ENCODE measurements around the gene CNTNAP2.

Gene CNTNAP2

DNA sequence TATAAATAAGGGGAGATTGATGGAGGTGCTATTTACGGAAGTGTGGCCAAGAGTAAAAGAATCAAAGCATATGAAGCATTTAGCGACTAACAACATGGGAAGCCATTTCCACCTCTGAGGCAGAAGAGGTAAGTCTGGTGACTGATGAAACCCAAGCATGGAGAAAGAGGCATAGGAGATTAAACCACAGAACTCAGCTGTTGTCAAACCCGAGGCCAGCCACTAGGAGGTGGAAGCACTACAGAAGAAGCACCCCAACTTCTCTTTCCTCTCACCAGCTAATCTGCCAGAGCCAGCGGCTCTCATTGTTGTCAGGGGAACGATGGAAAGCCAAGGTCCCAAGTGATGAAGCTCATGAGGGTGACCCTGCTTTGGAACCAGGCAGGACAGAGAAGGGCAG is 19.6 kb upstream of the CNTNAP2 start:
- TF ChIP-seq, protein P1, sequence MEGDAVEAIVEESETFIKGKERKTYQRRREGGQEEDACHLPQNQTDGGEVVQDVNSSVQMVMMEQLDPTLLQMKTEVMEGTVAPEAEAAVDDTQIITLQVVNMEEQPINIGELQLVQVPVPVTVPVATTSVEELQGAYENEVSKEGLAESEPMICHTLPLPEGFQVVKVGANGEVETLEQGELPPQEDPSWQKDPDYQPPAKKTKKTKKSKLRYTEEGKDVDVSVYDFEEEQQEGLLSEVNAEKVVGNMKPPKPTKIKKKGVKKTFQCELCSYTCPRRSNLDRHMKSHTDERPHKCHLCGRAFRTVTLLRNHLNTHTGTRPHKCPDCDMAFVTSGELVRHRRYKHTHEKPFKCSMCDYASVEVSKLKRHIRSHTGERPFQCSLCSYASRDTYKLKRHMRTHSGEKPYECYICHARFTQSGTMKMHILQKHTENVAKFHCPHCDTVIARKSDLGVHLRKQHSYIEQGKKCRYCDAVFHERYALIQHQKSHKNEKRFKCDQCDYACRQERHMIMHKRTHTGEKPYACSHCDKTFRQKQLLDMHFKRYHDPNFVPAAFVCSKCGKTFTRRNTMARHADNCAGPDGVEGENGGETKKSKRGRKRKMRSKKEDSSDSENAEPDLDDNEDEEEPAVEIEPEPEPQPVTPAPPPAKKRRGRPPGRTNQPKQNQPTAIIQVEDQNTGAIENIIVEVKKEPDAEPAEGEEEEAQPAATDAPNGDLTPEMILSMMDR (IDR thresholded peaks at IDR 0.05; ENCODE audit: low read depth, low read length), result no peak
- no peak overlapping the region for H3K4me3 ChIP-seq (ENCODE audit: low read depth, low read length)

DNA sequence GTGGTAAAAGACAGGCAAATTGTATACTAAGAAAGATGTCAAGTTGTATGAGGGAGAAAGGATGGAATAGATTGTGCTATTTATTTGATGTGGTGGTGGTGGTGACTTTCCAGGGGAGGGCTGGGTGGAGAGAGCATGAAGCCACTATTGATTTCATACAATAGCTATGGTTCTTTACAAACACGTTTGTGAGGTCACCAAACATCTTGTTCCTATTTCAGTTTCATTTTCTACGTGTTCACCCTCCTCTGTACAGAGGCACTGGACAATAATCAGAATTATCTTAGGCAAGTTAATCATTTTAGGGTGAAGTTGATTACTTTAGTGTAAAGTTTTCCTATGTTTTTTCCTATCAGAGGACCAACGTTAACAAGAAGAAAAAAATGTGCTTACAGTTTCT is 10.3 kb upstream of the CNTNAP2 start:
- TF ChIP-seq, protein P1 (IDR thresholded peaks at IDR 0.05; ENCODE audit: low read depth, low read length), result no peak
- H3K4me3 ChIP-seq (ENCODE audit: low read depth, low read length), result no peak overlapping the region

- TF ChIP-seq, protein P1 (IDR thresholded peaks at IDR 0.05; ENCODE audit: low read depth, low read length), result no peak
- H3K4me3 ChIP-seq (ENCODE audit: low read depth, low read length), result no peak overlapping the region
These were observed 3.8 kb upstream of the CNTNAP2 start for GRCh38 chr7:146112755-146113154.

- TF ChIP-seq, protein P1 (IDR thresholded peaks at IDR 0.05; ENCODE audit: low read depth, low read length), result no peak
- no peak overlapping the region for H3K4me3 ChIP-seq (ENCODE audit: low read depth, low read length)
These were observed 1.1 kb upstream of the CNTNAP2 start for GRCh38 chr7:146115548-146115850.

DNA sequence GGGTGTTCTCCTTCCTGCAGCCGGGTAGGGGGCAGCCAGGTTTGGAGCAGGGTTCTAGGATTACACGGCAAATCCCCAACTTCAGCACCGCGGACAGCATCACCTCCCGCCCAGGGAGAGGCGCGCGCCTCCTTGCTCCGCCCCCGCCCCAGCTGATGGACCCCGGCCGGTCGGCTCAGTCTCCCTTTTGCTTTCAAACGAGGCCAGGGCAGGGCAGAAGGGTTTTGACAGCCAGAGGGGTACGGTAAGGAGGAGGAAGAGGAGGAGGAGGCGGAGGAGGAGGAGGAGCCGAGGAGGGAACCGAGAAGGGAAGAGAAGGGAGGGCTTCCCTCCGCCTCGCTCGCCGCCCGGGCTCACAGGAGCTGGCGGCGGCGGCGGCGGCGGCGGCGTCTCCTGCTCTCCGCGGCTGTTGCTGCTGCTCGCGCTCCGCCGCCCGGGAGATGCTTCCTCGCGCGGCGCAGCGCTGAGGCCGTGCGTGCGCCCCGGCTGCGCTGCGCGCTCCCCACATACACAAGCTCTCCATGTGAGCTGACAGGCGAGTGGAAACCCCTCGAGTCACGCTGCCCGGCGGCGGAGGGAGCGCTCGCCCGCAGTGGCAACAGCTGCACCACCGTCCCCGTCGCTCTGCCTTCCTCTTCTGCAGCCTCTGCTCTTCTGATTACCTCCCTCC is 615 bp upstream of the CNTNAP2 start:
- H3K4me3 ChIP-seq (ENCODE audit: low read depth, low read length), result peak overlapping the region; percentile 19
- TF ChIP-seq, protein P1 (IDR thresholded peaks at IDR 0.05; ENCODE audit: low read depth, low read length), result no peak

DNA sequence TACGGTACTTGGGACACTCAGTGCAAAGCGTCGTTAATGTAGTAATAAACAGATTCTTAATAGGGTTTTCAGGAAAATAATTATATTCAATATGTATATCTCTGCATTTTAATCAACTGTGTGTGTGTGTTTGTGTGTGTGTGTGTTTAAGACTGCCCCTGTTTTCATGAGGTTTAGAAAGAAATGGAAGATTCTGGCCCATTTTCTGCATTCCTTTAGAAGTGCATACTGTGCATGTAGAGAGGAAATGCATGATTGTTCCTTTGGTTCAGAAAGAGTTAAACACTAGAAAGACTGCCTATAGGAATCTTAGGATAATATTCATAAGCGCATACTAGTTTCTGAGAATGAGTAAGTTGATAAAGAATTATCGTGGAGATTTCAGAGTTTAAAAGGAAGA is 975 bp downstream of the CNTNAP2 start:
- no peak overlapping the region for H3K4me3 ChIP-seq (ENCODE audit: low read depth, low read length)

GRCh38 chr7:146119002-146119401 is 2.4 kb downstream of the CNTNAP2 start:
- no peak overlapping the region for H3K4me3 ChIP-seq (ENCODE audit: low read depth, low read length)
- TF ChIP-seq, protein P1 (IDR thresholded peaks at IDR 0.05; ENCODE audit: low read depth, low read length), result no peak

More for the DNA sequence above, 975 bp downstream of the CNTNAP2 start:
- TF ChIP-seq, protein P1 (IDR thresholded peaks at IDR 0.05; ENCODE audit: low read depth, low read length), result no peak

Measured in WI38 (cell line).